ENCODE data around the gene CDKN2B. TPM values are rescaled to one million over a fixed set of nuclear protein-coding genes. Genes with fewer than 3 reads are reported as not detected.

Gene CDKN2B
- total and polyA plus RNA-seq, 4 donors = 0.32 to 1.3 (median 0.54) TPM

GRCh38 chr9:21967169-21967568 lies 41.9 kb downstream of the CDKN2B start:
- Histone ChIP-seq H3K36me3 (ENCODE audit: control insufficient read depth in 4 of 4, insufficient read depth in 3 of 4, low read depth in 1 of 4, low read length in 3 of 4) (no peaks in the 10 kb centered on the region), H3K4me3 (ENCODE audit: low read depth in 1 of 3, low read length in 3 of 3) (no peak overlapping the region), H3K9me3 (ENCODE audit: control insufficient read depth in 4 of 4, low read length in 3 of 4) (peaks cover 0 to 18% (median 1%) of the 10 kb centered on the region in 4 donors), H3K27ac (ENCODE audit: low read depth in 1 of 2, low read length in 2 of 2) (no peak overlapping the region), H3K27me3 (ENCODE audit: control insufficient read depth in 4 of 4, insufficient read depth in 4 of 4, low read length in 3 of 4) (peaks cover 3 to 37% (median 21%) of the 10 kb centered on the region in 4 donors), H3K4me1 (ENCODE audit: control insufficient read depth in 4 of 4, insufficient read depth in 4 of 4, low read length in 3 of 4) (peaks cover 11 to 19% (median 12%) of the 10 kb centered on the region in 4 donors), H3K9ac (ENCODE audit: low read depth in 1 of 2, low read length in 2 of 2) (no peak overlapping the region)
- TF ChIP-seq TAF1 (conservative IDR thresholded peaks at IDR 0.05) (no peak), ZBTB33 (IDR thresholded peaks at IDR 0.05) (no peak), SP1 (IDR thresholded peaks at IDR 0.05) (no peak), ATF3 (IDR thresholded peaks at IDR 0.05) (no peak), MAX (IDR thresholded peaks at IDR 0.05) (no peak), EGR1 (IDR thresholded peaks at IDR 0.05; ENCODE audit: low read depth in 2 of 2) (no peak), RAD21 (IDR thresholded peaks at IDR 0.05) (no peak), HNF4A (conservative IDR thresholded peaks at IDR 0.05) (no peak)
- no peak for DNase-seq (ENCODE audit: low spot score)
- 15% methylated on average over 19 of the region's 19 CpGs for WGBS

GRCh38 chr9:21966140-21966851 lies 42.8 kb downstream of the CDKN2B start:
- Histone ChIP-seq H3K4me1 (ENCODE audit: control insufficient read depth in 4 of 4, insufficient read depth in 4 of 4, low read length in 3 of 4) (peaks cover 11 to 19% (median 12%) of the 10 kb centered on the region in 4 donors), H3K27ac (ENCODE audit: low read depth in 1 of 2, low read length in 2 of 2) (no peak overlapping the region), H3K27me3 (ENCODE audit: control insufficient read depth in 4 of 4, insufficient read depth in 4 of 4, low read length in 3 of 4) (peaks cover 4 to 33% (median 19%) of the 10 kb centered on the region in 4 donors), H3K36me3 (ENCODE audit: control insufficient read depth in 4 of 4, insufficient read depth in 3 of 4, low read depth in 1 of 4, low read length in 3 of 4) (no peaks in the 10 kb centered on the region), H3K4me3 (ENCODE audit: low read depth in 1 of 3, low read length in 3 of 3) (no peak overlapping the region), H3K9ac (ENCODE audit: low read depth in 1 of 2, low read length in 2 of 2) (no peak overlapping the region), H3K9me3 (ENCODE audit: control insufficient read depth in 4 of 4, low read length in 3 of 4) (peaks cover 0 to 18% (median 1%) of the 10 kb centered on the region in 4 donors)
- DNase-seq (ENCODE audit: low spot score) = no peak
- no peak for TF ChIP-seq HNF4G (IDR thresholded peaks at IDR 0.05)
- 23% methylated on average over 15 of the region's 15 CpGs for WGBS

- H3K9me3 ChIP-seq (ENCODE audit: control insufficient read depth in 4 of 4, low read length in 3 of 4) = peaks cover 0 to 18% (median 1%) of the 10 kb centered on the region in 4 donors
- peaks cover 8 to 19% (median 12%) of the 10 kb centered on the region in 4 donors for H3K4me1 ChIP-seq (ENCODE audit: control insufficient read depth in 4 of 4, insufficient read depth in 4 of 4, low read length in 3 of 4)
- H3K9ac ChIP-seq (ENCODE audit: low read depth in 1 of 2, low read length in 2 of 2) = no peak overlapping the region
- H3K27ac ChIP-seq (ENCODE audit: low read depth in 1 of 2, low read length in 2 of 2) = no peak overlapping the region
- peaks cover 4 to 27% (median 17%) of the 10 kb centered on the region in 4 donors for H3K27me3 ChIP-seq (ENCODE audit: control insufficient read depth in 4 of 4, insufficient read depth in 4 of 4, low read length in 3 of 4)
- whole genome bisulfite sequencing = 4% methylated on average over 30 of the region's 30 CpGs
- TF ChIP-seq RAD21 (IDR thresholded peaks at IDR 0.05) (peak; percentile 54 to 72), REST (IDR thresholded peaks at IDR 0.05) (no peak), SP1 (IDR thresholded peaks at IDR 0.05) (no peak), CTCF (IDR thresholded peaks at IDR 0.05; ENCODE audit: low read depth, low read length, missing input control) (peak; percentile 29)
- DNase-seq (ENCODE audit: low spot score) = no peak
- H3K36me3 ChIP-seq (ENCODE audit: control insufficient read depth in 4 of 4, insufficient read depth in 3 of 4, low read depth in 1 of 4, low read length in 3 of 4) = no peaks in the 10 kb centered on the region
- H3K4me3 ChIP-seq (ENCODE audit: low read depth in 1 of 3, low read length in 3 of 3) = peak overlapping the region in 2 of 3 donors; percentile 42 to 59
Measured at GRCh38 chr9:21965401-21965951, 43.6 kb downstream of the CDKN2B start.

All from liver (tissue), 9 donors.